GM10266 (cell line): ENCODE measurements around the gene GADD45B.
A peak's percentile ranks its signal among the peaks of the same experiment; 100 is the strongest.

Source experiments
- DNase-seq: peaks from one replicate; pipeline ENCODE4 v3.0.0; 2012; ENCODE audit errors: extremely low spot score
- CTCF ChIP-seq: IDR thresholded peaks from 2 replicates; pipeline ENCODE4 v1.5.1; 2012; ENCODE audit warnings: mild to moderate bottlenecking, low read depth; ENCODE audit not compliant: control insufficient read depth, insufficient read depth; ENCODE audit errors: missing control alignments

GADD45B gene

GRCh38 chr19:2474232-2475017, 1.5 kb upstream of the GADD45B start:
- peak; percentile 95 for TF ChIP-seq CTCF
- DNase-seq = peak; percentile 90

GRCh38 chr19:2475018-2475701, 767 bp upstream of the GADD45B start:
- TF ChIP-seq CTCF = no peak
- DNase-seq = no peak

- DNase-seq = no peak
- no peak for TF ChIP-seq CTCF
Observed at GRCh38 chr19:2476451-2477140, 669 bp downstream of the GADD45B start.

GRCh38 chr19:2477141-2477710, 1.3 kb downstream of the GADD45B start:
- no peak for TF ChIP-seq CTCF
- DNase-seq = no peak

- TF ChIP-seq CTCF = no peak
- peak; percentile 79 for DNase-seq
Observed at GRCh38 chr19:2477732-2478191, 1.8 kb downstream of the GADD45B start.

- TF ChIP-seq CTCF = no peak
- no peak for DNase-seq
Observed at GRCh38 chr19:2478278-2478755, 2.4 kb downstream of the GADD45B start.
